Measurements from ENCODE around the gene SLC17A2.

SLC17A2 gene

GRCh38 chr6:25960734-25961133 is 30.2 kb upstream of the SLC17A2 start:
- TF ChIP-seq GATA2 (IDR thresholded peaks at IDR 0.05; ENCODE audit: low read depth, low read length) (no peak), GATA3 (IDR thresholded peaks at IDR 0.05; ENCODE audit: low read depth, low read length) (no peak)

- no peak for TF ChIP-seq GATA3 (IDR thresholded peaks at IDR 0.05; ENCODE audit: low read depth, low read length)
- no peak for TF ChIP-seq GATA2 (IDR thresholded peaks at IDR 0.05; ENCODE audit: low read depth, low read length)
Observed at GRCh38 chr6:25959890-25960536, 29.5 kb upstream of the SLC17A2 start.

- no peak for TF ChIP-seq GATA3 (IDR thresholded peaks at IDR 0.05; ENCODE audit: low read depth, low read length)
- no peak for TF ChIP-seq GATA2 (IDR thresholded peaks at IDR 0.05; ENCODE audit: low read depth, low read length)
Observed at GRCh38 chr6:25958700-25959162, 28.2 kb upstream of the SLC17A2 start.

GRCh38 chr6:25956226-25956625 is 25.7 kb upstream of the SLC17A2 start:
- TF ChIP-seq GATA2 (IDR thresholded peaks at IDR 0.05; ENCODE audit: low read depth, low read length) (no peak), GATA3 (IDR thresholded peaks at IDR 0.05; ENCODE audit: low read depth, low read length) (no peak)

- TF ChIP-seq GATA2 (IDR thresholded peaks at IDR 0.05; ENCODE audit: low read depth, low read length) = no peak
- no peak for TF ChIP-seq GATA3 (IDR thresholded peaks at IDR 0.05; ENCODE audit: low read depth, low read length)
Observed at GRCh38 chr6:25954756-25955155, 24.3 kb upstream of the SLC17A2 start.

GRCh38 chr6:25953733-25954132 is 23.2 kb upstream of the SLC17A2 start:
- TF ChIP-seq GATA2 (IDR thresholded peaks at IDR 0.05; ENCODE audit: low read depth, low read length) (no peak), GATA3 (IDR thresholded peaks at IDR 0.05; ENCODE audit: low read depth, low read length) (no peak)

GRCh38 chr6:25952535-25952934 is 22.0 kb upstream of the SLC17A2 start:
- TF ChIP-seq GATA2 (IDR thresholded peaks at IDR 0.05; ENCODE audit: low read depth, low read length) = no peak
- no peak for TF ChIP-seq GATA3 (IDR thresholded peaks at IDR 0.05; ENCODE audit: low read depth, low read length)

- TF ChIP-seq GATA3 (IDR thresholded peaks at IDR 0.05; ENCODE audit: low read depth, low read length) (no peak), GATA2 (IDR thresholded peaks at IDR 0.05; ENCODE audit: low read depth, low read length) (no peak)
Observed at GRCh38 chr6:25951296-25952032, 21.0 kb upstream of the SLC17A2 start.

GRCh38 chr6:25950297-25950696 is 19.8 kb upstream of the SLC17A2 start:
- TF ChIP-seq GATA2 (IDR thresholded peaks at IDR 0.05; ENCODE audit: low read depth, low read length) = no peak
- TF ChIP-seq GATA3 (IDR thresholded peaks at IDR 0.05; ENCODE audit: low read depth, low read length) = no peak

GRCh38 chr6:25949695-25950094 is 19.2 kb upstream of the SLC17A2 start:
- no peak for TF ChIP-seq GATA3 (IDR thresholded peaks at IDR 0.05; ENCODE audit: low read depth, low read length)
- TF ChIP-seq GATA2 (IDR thresholded peaks at IDR 0.05; ENCODE audit: low read depth, low read length) = no peak

- TF ChIP-seq GATA3 (IDR thresholded peaks at IDR 0.05; ENCODE audit: low read depth, low read length) = no peak
- TF ChIP-seq GATA2 (IDR thresholded peaks at IDR 0.05; ENCODE audit: low read depth, low read length) = no peak
Observed at GRCh38 chr6:25946631-25947030, 16.1 kb upstream of the SLC17A2 start.

- TF ChIP-seq GATA3 (IDR thresholded peaks at IDR 0.05; ENCODE audit: low read depth, low read length) (no peak), GATA2 (IDR thresholded peaks at IDR 0.05; ENCODE audit: low read depth, low read length) (no peak)
Observed at GRCh38 chr6:25944688-25945574, 14.4 kb upstream of the SLC17A2 start.

GRCh38 chr6:25943887-25944286 is 13.4 kb upstream of the SLC17A2 start:
- no peak for TF ChIP-seq GATA3 (IDR thresholded peaks at IDR 0.05; ENCODE audit: low read depth, low read length)
- TF ChIP-seq GATA2 (IDR thresholded peaks at IDR 0.05; ENCODE audit: low read depth, low read length) = no peak

GRCh38 chr6:25942561-25943147 is 12.2 kb upstream of the SLC17A2 start:
- no peak for TF ChIP-seq GATA2 (IDR thresholded peaks at IDR 0.05; ENCODE audit: low read depth, low read length)
- TF ChIP-seq GATA3 (IDR thresholded peaks at IDR 0.05; ENCODE audit: low read depth, low read length) = no peak

Data from SH-SY5Y (cell line).